GM21529 (cell line): ENCODE results near the gene CALD1.

Experiments
- ATAC-seq: cut with Tn5 transposase; IDR thresholded peaks from one replicate; pipeline ENCODE4 v1.9.1; 2021; ENCODE audit not compliant: unreplicated experiment

CALD1 gene

DNA sequence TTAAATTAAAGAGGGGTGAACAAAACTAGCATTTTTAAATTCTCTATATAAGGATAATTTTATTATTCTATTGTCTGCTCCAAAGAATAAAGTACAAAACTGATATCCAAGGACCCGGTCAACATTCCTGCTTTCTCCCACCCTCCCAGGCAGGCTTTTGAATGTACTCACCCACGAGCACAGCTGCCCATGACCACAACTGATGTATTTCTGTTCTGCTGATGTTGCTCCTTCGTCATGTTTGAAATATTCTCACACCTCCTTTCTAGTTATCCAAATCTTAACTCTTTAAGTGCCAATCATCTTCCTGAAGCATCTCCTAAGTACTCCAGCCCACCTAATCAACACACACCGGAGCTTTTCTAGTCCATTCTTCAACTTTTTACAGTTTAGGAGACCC, 46.7 kb downstream of the CALD1 start:
- ATAC-seq = no peak

DNA sequence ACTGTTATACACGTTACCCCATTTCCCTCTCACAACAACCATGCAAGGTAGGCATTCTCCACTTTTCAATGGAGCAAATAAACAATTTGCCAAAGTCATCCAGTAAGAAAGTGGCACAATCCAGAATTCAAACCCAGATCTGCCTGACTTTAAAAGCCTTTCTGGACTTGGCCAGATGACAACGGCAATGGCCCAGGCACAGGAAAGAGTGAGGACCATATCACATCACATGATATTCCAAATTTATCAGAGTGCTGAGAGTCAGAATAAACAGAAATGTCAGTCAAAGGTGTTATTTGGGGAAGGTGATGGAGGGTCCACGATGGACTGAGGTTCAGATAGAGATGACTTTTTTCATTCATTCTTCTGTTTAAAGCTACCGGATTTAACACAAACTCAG, 48.0 kb downstream of the CALD1 start:
- ATAC-seq = no peak

GRCh38 chr7:134827889-134828288, 48.5 kb downstream of the CALD1 start:
- no peak for ATAC-seq

GRCh38 chr7:134828361-134828760, 48.9 kb downstream of the CALD1 start:
- ATAC-seq = no peak

DNA sequence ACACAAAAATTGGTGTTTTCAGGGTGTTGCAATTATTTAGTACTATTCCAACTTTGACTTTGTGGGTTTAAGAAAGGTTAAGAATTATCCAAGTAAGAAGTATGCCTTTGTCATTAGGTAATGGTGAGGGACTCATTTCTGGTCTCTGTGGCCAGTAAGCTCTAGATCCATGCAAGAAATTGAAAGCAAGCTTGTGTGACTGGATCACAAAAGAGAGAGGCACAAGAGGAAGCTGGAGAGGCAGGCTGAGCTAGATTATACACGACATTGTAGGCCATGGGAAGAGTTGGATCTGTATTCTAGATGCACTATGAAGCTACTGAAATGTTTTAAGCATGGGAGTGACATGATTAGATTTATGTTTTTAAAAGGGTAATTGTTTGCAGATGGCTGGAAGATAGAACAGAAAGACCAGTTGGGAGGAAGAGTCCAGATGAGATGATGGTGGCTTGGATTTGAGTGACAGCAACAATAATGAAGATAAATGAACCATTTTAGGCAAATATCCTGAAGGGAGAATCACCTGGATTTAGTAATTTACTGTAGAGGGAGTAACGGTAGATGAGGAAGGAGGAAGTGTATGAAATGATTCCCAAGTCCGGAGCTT, 50.0 kb downstream of the CALD1 start:
- ATAC-seq = no peak

DNA sequence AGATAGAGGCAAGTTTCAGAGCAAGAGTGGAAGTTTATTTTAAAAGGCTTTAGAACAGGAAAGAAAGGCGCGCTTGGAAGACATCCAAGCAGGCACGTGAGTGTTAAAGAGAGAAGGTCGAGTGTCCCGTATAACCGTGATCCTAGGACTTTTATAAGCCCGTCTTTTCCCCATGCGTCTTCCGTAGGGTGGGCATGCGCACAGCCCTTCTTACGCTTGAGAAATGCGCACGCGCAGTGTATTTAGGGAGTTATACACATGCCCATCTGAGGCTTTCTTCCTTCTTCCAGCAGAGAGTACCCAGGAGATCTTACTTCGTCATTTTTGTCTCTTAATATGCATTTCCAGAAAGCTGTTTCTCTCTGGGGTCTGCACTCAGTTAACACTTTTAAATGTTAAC, 52.4 kb downstream of the CALD1 start:
- ATAC-seq = no peak

DNA sequence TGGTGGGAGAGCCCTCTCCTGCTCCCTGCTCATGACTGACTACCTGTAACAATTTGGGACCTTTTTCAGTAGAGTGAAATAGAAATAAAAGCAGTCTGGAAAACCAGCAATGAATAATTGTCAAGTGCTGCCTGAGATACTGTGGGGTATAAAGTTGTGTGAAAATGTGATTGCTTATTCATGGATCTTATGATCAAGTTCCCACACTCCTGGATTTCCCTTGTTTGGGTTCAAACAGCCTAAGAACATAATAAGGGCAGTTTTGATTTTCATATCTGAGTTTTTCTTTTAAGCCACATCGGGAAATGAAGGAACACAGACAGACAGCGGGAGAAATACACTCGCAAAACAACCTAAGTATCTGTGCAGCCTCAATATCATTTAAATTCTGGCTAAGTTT, 52.9 kb downstream of the CALD1 start:
- ATAC-seq = no peak

GRCh38 chr7:134834689-134835462, 55.4 kb downstream of the CALD1 start:
- ATAC-seq = no peak

GRCh38 chr7:134835463-134835823, 56.0 kb downstream of the CALD1 start:
- ATAC-seq = no peak

DNA sequence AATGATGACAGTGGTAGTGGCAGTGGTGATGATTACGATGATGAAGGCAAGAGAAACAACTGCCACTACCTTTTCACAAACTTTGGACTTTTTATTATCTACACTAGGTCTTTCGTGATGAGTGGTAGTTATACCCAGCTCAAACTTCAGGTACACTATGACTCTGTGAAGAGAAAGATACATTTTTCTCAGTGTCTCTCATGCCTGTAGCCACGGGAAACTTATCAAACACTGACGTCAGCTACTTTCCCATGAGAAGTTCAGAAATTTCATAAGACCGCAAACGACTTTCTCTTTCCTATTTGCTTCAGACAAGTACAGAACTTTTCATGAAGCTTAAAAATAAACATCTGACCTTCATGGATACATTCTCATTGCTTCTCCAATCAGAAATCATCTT, 57.0 kb downstream of the CALD1 start:
- ATAC-seq = no peak

GRCh38 chr7:134839298-134839697, 59.9 kb downstream of the CALD1 start:
- ATAC-seq = no peak

GRCh38 chr7:134842062-134842461, 62.6 kb downstream of the CALD1 start:
- ATAC-seq = no peak

GRCh38 chr7:134842886-134843430, 63.5 kb downstream of the CALD1 start:
- no peak for ATAC-seq

GRCh38 chr7:134844200-134844599, 64.8 kb downstream of the CALD1 start:
- no peak for ATAC-seq

- ATAC-seq = no peak
Observed at GRCh38 chr7:134845461-134845860, 66.0 kb downstream of the CALD1 start.

- no peak for ATAC-seq
Observed at GRCh38 chr7:134847851-134848588, 68.6 kb downstream of the CALD1 start.

DNA sequence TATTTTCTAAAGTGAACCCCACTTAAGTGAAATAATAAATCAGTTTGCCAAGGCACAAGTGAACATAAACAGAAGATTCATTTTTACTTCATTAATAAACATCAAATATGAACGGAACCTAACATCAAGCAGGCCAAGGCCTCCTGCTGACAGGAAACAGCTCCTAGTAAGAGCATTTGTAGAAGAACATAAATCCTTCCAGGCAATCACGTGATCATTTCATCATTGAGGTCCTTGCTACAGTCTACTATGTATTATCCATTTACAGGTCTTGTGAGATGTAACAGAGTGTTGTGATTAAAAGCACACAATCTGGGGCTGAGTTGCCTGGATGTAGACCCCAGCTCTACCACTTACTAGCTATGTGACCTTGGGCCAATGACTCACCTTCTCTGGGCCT, 70.6 kb downstream of the CALD1 start:
- ATAC-seq = no peak

DNA sequence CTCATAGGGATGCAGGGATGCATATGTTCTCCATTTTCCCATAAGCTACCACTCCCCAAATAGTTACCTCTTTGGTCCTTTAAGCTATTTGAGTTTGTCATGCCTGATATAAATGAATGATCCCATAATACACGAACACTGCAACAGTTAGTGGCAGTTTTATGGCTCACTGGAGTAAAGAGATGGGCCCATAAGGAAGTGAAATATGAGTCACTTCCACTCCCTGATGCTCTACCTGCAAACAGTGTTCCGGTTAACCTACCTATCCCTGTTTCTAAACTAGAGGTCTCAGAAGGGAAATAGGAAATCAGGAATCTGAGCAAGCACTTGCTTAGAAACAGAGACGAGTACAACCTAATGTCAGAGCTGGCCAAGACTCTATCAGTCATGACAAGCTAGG, 71.7 kb downstream of the CALD1 start:
- ATAC-seq = no peak

DNA sequence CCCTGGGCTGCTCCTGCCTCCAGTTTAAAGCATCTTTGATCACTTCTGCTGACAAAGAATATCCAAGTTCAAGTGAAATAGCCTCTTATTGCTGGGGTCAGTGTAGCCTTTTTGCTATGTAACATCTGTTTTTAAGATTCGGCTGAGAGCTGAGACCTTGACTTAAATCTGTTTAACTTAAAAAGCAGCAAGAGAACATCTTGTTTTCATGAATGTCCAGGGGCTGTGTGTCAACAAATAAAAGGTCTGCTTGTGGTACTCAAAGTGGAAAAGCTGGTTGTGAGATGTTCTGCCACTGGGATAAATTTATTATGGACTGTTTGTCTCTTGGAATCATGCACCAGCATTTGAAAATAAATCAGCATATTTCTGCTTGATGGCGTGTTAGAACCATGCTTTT, 73.2 kb downstream of the CALD1 start:
- no peak for ATAC-seq

- no peak for ATAC-seq
Observed at GRCh38 chr7:134854816-134855215, 75.4 kb downstream of the CALD1 start.

DNA sequence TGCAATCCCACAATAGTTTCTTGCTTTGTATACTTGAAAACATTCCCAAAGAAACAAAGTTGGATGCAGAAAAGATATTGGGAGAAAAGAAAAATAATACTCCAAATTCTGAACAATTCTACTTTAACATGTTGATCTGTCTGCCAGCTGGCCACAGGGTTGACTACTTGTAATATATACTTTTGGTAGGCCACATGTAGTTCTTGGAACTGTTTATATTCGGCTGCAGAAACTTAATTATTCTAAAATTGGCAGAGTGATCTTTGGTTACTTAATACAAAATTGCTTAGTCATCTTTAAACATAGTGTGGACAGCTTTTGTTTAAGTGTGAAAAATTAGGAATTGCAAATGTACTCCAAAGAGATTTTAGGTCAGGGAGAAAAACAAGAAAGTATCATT, 76.0 kb downstream of the CALD1 start:
- ATAC-seq = no peak

DNA sequence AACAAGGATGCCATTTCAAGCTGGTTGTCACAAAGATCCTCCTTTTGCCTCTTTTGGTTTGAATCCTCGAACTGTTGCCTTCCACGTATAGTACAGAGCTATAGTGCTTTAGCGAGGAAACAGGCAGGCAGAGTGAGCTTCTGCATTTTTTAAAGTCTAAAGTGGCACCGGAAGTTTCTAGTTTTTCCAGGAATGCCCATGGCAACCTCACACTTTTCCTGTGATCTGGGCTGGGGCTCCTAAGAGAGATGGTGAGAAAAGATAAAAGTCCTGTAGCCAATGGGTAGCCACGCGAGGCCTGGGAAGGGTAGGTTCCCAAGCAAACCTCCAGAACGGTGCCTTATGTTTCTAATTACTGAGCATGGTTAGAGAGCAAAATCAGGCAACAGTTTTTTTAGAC, 76.7 kb downstream of the CALD1 start:
- no peak for ATAC-seq
